Ishikawa (cell line): ENCODE results near the gene CNPPD1.

ENCODE experiments used
- CEBPB ChIP-seq: IDR thresholded peaks from 2 replicates; pipeline ENCODE4 v1.6.1; 2012
- EGR1 ChIP-seq: IDR thresholded peaks from 2 replicates; pipeline ENCODE4 v1.6.1; 2012
- EP300 ChIP-seq: IDR thresholded peaks from 2 replicates; pipeline ENCODE4 v1.6.1; 2012; ENCODE audit warnings: borderline replicate concordance
- FOXM1 ChIP-seq: IDR thresholded peaks from 2 replicates; pipeline ENCODE4 v1.6.1; 2012; ENCODE audit warnings: low read depth, borderline replicate concordance
- RAD21 ChIP-seq: IDR thresholded peaks from 2 replicates; pipeline ENCODE4 v1.6.1; 2012; ENCODE audit warnings: low read depth
- TAF1 ChIP-seq: IDR thresholded peaks from 2 replicates; pipeline ENCODE4 v1.6.1; 2012; ENCODE audit warnings: low read depth, mild to moderate bottlenecking
- TCF12 ChIP-seq: IDR thresholded peaks from 2 replicates; pipeline ENCODE4 v1.6.1; 2012; ENCODE audit warnings: low read depth
- TEAD4 ChIP-seq: IDR thresholded peaks from 2 replicates; pipeline ENCODE4 v1.6.1; 2012
- YY1 ChIP-seq: IDR thresholded peaks from 2 replicates; pipeline ENCODE4 v1.6.1; 2012; ENCODE audit warnings: low read depth
- TF ChIP-seq, protein P1 (sequence below): IDR thresholded peaks from 2 replicates; pipeline ENCODE4 v1.6.1; 2012

DNA sequence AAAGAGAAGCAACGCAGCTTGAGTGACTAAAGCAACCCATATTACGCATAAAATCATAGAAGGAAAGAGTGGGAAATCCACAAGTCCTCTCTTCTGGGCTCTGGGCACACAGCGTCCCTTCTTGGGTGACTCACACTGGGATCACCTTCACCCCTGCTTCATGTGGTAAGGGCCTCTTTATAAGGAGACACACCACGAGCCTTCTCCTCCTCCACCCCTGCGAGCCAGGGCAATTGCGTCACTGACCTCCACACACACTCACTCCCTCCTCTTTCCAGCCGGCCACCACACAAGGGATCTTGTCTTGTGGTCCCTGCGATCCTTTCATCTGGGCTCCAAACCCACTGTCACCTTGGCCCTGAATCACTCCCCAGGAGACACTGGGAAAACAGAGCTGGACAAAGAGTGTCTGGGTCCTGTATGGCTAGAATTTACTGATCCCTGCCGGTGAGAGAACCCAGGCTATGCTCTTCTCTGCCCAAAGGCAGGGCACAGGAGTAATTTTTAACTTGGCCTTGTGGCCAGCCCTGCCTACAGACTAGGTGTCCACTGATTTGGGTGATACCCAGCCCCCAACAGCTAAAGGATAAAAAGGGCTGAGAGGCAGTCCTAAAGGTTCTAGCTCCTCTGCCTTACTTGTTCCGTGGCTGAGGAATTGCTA, 51.4 kb downstream of the CNPPD1 start:
- TF ChIP-seq, protein P1, sequence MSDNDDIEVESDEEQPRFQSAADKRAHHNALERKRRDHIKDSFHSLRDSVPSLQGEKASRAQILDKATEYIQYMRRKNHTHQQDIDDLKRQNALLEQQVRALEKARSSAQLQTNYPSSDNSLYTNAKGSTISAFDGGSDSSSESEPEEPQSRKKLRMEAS = no peak
- no peak for TF ChIP-seq EGR1
- no peak for TF ChIP-seq RAD21
- TF ChIP-seq TCF12 = no peak
- no peak for TF ChIP-seq CEBPB
- TF ChIP-seq TAF1 = no peak
- TF ChIP-seq YY1 = no peak
- no peak for TF ChIP-seq EP300
- no peak for TF ChIP-seq TEAD4
- TF ChIP-seq FOXM1 = no peak
